Transverse colon (tissue), 4 donors: ENCODE measurements around the gene GNB1.

ENCODE experiments used
- EP300 ChIP-seq: sonication (generic); formaldehyde crosslinking; IDR thresholded peaks from one replicate; pipeline ENCODE4 v1.6.1; 2017; ENCODE audit warnings: antibody characterized with exemption, low read depth
- POLR2A ChIP-seq: fragments of 450-650 bp; IDR thresholded peaks from one replicate; pipeline ENCODE4 v1.6.1; 2016; ENCODE audit warnings: antibody characterized with exemption, mild to moderate bottlenecking, moderate library complexity
- POLR2AphosphoS5 ChIP-seq, 3 donors: sonication (generic); formaldehyde crosslinking; IDR thresholded peaks; one replicate each; pipeline ENCODE4 v1.6.1; 2016; ENCODE audit warnings: antibody characterized with exemption in 3 of 3
- TF ChIP-seq, protein P1 (sequence below), 5 experiments: fragments of 200-600 bp in 3 of 5; fragments of 450-650 bp in 2 of 5; sonication (generic) in 3 of 5; IDR thresholded peaks; 1 replicate in 2 of 5; 2 replicates in 3 of 5; pipeline ENCODE4 v1.5.1; 2016 to 2017; ENCODE audit warnings: antibody characterized with exemption in 5 of 5, inconsistent platforms in 3 of 5, mild to moderate bottlenecking in 2 of 5, moderate library complexity in 1 of 5

GRCh38 chr1:1777950-1778662 lies 112.8 kb downstream of the GNB1 start, which contains the start of gene NADK:
- TF ChIP-seq POLR2AphosphoS5 (IDR thresholded peaks at IDR 0.05) (no peak), POLR2A (no peak), EP300 (no peak)
- TF ChIP-seq, protein P1, sequence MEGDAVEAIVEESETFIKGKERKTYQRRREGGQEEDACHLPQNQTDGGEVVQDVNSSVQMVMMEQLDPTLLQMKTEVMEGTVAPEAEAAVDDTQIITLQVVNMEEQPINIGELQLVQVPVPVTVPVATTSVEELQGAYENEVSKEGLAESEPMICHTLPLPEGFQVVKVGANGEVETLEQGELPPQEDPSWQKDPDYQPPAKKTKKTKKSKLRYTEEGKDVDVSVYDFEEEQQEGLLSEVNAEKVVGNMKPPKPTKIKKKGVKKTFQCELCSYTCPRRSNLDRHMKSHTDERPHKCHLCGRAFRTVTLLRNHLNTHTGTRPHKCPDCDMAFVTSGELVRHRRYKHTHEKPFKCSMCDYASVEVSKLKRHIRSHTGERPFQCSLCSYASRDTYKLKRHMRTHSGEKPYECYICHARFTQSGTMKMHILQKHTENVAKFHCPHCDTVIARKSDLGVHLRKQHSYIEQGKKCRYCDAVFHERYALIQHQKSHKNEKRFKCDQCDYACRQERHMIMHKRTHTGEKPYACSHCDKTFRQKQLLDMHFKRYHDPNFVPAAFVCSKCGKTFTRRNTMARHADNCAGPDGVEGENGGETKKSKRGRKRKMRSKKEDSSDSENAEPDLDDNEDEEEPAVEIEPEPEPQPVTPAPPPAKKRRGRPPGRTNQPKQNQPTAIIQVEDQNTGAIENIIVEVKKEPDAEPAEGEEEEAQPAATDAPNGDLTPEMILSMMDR (IDR thresholded peaks at IDR 0.05), result no peak
